HG02885 (cell line): ENCODE results near the gene ADAMTS20.
"Not testable (repeated sequence)": the region's sequence is repeated elsewhere in the genome, so short reads cannot be mapped to it uniquely, and the experiment has no call there.

Experiments
- ATAC-seq: cut with Tn5 transposase; IDR thresholded peaks from one replicate; pipeline ENCODE4 v1.9.1; 2021; ENCODE audit warnings: mild to moderate bottlenecking; ENCODE audit not compliant: unreplicated experiment, poor library complexity

Gene ADAMTS20

GRCh38 chr12:43362910-43363694, 188.9 kb downstream of the ADAMTS20 start:
- ATAC-seq = no peak

- no peak for ATAC-seq
These were observed 190.8 kb downstream of the ADAMTS20 start for GRCh38 chr12:43361031-43361710.

GRCh38 chr12:43360001-43360400, 192.0 kb downstream of the ADAMTS20 start:
- ATAC-seq = not testable (repeated sequence)

GRCh38 chr12:43357141-43357540, 194.9 kb downstream of the ADAMTS20 start:
- ATAC-seq = no peak

DNA sequence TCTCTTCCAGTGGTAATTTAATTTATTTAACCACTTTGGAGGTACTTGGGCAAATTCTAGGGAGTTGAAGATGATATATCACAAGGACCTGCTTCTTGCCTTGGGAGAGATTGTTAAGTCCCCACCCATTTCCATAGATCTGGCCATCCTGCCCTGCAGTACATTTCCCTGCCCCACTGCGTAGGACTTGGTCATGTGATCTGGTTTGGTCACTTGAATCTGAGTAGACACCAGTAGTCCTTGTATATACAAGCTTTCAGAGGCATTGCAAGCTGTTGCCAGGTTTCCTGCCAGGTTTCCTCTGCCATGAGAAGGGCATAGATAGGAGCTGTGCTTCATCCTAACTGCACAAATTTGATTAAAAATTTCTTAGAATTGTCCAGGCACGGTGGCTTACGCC, 200.0 kb downstream of the ADAMTS20 start:
- ATAC-seq = no peak

GRCh38 chr12:43349863-43350262, 202.1 kb downstream of the ADAMTS20 start:
- ATAC-seq = no peak

DNA sequence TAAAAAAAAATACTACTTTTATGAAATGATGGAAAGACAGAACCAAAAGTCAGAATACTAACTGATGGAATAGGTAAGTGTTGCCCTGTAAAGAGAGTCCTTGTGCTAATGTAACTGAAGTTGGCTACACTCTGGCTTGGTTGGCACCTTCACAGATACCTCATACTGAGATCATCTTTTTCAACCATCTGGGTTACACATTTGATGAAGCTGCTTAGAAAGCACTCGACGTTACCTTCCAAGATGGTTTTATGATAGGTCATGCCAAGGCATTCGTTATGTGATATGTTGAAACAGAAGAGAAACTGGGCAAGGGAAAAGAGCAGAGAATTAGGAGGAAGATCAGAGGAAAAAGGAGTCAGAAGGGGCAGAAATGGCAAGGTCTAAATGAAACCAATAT, 203.8 kb downstream of the ADAMTS20 start:
- ATAC-seq = no peak

GRCh38 chr12:43347026-43347425, 205.0 kb downstream of the ADAMTS20 start:
- no peak for ATAC-seq

DNA sequence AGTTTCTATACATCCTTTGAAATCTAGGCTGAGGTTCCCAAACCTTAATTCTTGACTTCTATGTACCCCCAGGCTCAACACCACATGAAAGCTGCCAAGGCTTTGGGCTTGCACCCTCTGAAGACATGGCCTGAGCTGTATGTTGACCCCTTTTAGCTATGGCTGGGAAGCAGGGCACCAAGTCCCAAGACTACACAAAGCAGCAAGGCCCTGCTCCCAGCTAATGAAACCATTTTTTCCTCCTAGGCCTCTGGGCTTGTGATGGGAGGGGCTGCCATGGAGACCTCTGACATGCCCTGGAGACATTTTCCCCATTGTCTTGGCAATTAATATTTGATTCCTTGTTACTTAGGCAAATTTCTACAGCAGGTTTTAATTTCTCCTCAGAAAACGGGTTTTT, 207.0 kb downstream of the ADAMTS20 start:
- ATAC-seq = no peak

DNA sequence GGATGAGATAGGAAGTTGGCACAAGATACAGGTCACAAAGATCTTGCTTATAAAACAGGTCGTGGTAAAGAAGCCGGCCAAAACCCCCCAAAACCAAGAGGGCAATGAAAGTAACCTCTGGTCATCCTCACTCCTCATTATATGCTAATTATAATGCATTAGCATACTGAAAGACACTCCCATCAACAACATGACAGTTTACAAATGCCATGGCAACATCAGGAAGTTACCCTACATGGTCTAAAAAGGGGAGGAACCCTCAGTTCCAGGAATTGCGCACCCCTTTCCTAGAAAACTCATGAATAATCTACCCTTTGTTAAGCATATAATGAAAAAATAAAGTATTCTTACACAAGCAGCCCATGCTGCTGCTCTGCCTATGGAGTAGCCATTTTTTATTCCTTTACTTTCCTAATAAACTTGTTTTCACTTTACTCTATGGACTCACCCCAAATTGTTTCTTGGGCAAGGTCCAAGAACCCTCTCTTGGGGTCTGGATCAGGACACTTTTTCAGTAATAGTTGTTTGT, 210.2 kb downstream of the ADAMTS20 start:
- not testable (repeated sequence) for ATAC-seq

- ATAC-seq = peak; percentile 60
These were observed 213.0 kb downstream of the ADAMTS20 start for GRCh38 chr12:43338848-43339526.

- ATAC-seq = peak; percentile 63
These were observed 214.2 kb downstream of the ADAMTS20 start for GRCh38 chr12:43337571-43338444.

DNA sequence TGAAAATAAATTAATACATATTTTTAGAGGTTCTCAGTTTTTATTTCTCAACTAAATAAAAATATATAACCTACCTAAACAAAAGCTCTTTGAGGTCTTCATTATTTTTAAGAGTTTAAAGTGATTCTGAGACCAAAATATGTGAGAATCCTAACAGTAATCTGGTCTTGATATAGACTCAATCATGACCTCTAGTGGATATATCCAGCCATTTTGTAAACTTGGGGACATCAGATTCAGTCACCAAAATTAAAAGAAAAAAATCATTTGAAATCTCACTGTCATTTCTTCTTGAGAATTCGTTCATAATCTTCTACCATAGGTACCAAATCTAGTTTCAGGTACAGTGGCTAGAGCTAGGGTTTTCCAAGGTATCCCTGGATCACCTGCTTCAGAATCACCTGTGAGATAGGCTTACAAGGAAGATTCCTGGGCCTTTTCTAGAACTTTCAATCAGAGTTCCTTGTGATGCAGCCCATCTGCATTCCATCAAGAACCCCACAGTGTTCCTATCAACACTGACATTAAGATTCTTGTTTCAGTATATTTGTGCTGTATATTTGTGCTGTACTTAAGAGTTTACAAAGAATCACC, 214.9 kb downstream of the ADAMTS20 start:
- peak; percentile 25 for ATAC-seq

GRCh38 chr12:43333644-43334043, 218.4 kb downstream of the ADAMTS20 start:
- no peak for ATAC-seq

DNA sequence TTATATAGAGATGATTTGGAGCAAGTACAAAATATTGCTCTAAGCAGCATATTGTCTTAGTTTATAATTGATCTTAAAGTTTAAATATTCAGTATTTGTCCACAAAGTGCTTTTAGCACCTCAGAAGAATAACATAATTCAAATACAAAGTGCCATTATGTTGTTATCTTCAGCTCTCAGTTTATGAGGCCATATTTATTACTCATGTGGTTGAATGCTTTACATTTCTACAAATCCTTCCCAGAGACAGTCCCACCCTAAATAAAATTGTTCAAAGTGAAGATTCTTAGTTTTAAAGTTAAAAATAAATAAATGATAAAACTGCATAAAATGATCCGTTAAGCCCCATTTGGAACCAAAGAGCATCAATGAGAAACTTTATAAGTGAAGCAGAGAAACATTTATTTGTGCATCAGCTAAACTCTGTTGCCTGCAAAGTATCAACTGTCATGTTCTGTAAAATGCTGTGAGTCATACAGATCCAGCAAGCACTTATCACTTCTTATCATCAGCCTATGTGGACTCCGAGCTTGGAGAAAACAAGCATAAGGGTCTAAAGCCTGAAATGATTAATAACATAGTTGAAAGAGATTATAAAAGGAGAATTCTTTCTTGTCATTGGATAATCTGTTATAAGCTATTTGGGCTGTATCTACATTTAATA, 218.9 kb downstream of the ADAMTS20 start:
- ATAC-seq = no peak

DNA sequence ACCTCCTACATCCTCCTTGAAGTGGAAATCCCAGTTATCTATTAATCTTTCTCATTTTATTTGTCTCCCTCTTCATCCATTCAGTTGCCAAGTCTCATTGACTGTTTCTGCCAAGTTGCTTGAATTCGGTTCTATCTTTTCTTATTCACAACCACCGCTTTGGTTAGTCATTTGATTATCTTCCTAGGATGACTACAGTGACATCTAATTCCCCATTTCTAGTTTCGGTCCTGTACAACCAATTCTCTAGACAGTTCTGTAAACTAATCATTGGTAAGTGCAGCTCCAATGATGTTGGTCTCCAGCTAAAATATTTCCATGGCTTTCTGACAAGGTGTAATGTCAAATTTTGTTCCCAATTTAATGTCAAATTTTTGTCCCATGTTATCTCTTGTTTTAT, 220.1 kb downstream of the ADAMTS20 start:
- ATAC-seq = no peak

GRCh38 chr12:43329375-43329774, 222.6 kb downstream of the ADAMTS20 start:
- ATAC-seq = no peak

GRCh38 chr12:43325786-43326185, 226.2 kb downstream of the ADAMTS20 start:
- no peak for ATAC-seq

DNA sequence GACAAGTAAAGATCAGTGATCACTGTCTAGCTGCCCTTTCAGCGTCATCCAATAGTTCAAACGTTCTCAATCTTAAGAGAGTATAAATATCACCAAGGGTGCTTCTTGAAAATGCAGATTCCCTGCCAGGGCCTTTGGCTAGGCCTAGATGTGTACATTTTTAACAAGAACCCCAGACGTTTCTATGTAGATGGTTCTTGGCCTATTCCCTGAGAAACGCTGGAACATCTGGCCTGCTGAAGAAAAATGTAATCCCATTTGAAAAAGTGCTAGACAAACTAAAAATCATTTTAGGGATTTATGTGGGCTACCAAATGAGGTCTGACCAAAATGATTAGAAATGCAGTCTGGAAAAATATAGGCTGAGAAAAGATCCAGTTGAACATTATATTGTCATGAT, 231.7 kb downstream of the ADAMTS20 start:
- no peak for ATAC-seq
